SH-SY5Y (cell line): ENCODE results near the gene MAPK11.

ENCODE experiments used
- GATA2 ChIP-seq: IDR thresholded peaks from 2 replicates; pipeline ENCODE4 v1.6.1; 2011; ENCODE audit warnings: mild to moderate bottlenecking, low read depth, low read length
- GATA3 ChIP-seq: IDR thresholded peaks from 2 replicates; pipeline ENCODE4 v1.6.1; 2011; ENCODE audit warnings: low read depth, mild to moderate bottlenecking, low read length, moderate library complexity

GRCh38 chr22:50282361-50283155, 12.4 kb upstream of the MAPK11 start:
- TF ChIP-seq GATA2 (no peak), GATA3 (no peak)
